Measurements from ENCODE around the gene NPAS3. TPM values are rescaled to one million over a fixed set of nuclear protein-coding genes. Genes with fewer than 3 reads are reported as not detected.

NPAS3 gene
- total and polyA plus RNA-seq, 2 donors: 1.0 to 1.2 TPM

DNA sequence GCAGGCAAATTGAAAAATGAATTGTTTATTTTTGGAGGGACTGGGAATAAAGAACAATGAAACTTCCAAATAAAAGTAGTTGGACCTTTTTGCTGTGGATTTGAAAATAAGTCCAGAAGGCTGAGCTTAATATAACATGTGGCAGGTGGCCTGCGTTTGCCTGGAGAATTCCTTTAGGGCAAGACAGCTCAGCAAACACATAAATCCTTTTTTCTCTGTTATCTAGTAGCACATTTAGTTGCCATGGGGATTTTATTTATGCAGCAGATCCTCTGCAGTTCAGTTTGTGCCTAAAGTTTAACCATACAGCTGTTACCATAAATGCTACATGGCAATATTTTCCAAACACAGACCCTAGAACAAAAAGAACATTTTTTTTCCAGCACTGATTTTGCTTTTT, 180.0 kb downstream of the NPAS3 start:
- no peak overlapping the region for H3K4me3 ChIP-seq (ENCODE audit: low read length in 2 of 2)
- no peaks in the 10 kb centered on the region for H3K27me3 ChIP-seq (ENCODE audit: control insufficient read depth in 2 of 2, insufficient read depth in 1 of 2, low read length in 1 of 2)
- no peak for DNase-seq (ENCODE audit: low read depth in 6 of 9, low spot score in 9 of 9)
- 93% methylated on average over 1 of the region's 1 CpG for WGBS
- no peaks in the 10 kb centered on the region for H3K4me1 ChIP-seq (ENCODE audit: control insufficient read depth in 2 of 2, insufficient read depth in 2 of 2, low read length in 2 of 2)
- H3K36me3 ChIP-seq (ENCODE audit: control insufficient read depth in 2 of 2, insufficient read depth in 2 of 2, low read length in 1 of 2): no peaks in the 10 kb centered on the region
- H3K9me3 ChIP-seq (ENCODE audit: control insufficient read depth in 2 of 2, insufficient read depth in 1 of 2, low read length in 1 of 2): no peaks in the 10 kb centered on the region
- H3K27ac ChIP-seq (ENCODE audit: low read depth in 1 of 2, low read length in 1 of 2): no peak overlapping the region

- WGBS: 64% methylated on average over 3 of the region's 3 CpGs
- H3K4me3 ChIP-seq (ENCODE audit: low read length in 2 of 2): no peak overlapping the region
- no peaks in the 10 kb centered on the region for H3K4me1 ChIP-seq (ENCODE audit: control insufficient read depth in 2 of 2, insufficient read depth in 2 of 2, low read length in 2 of 2)
- H3K27me3 ChIP-seq (ENCODE audit: control insufficient read depth in 2 of 2, insufficient read depth in 1 of 2, low read length in 1 of 2): no peaks in the 10 kb centered on the region
- DNase-seq (ENCODE audit: low read depth in 6 of 9, low spot score in 9 of 9): no peak
- no peaks in the 10 kb centered on the region for H3K36me3 ChIP-seq (ENCODE audit: control insufficient read depth in 2 of 2, insufficient read depth in 2 of 2, low read length in 1 of 2)
- H3K9me3 ChIP-seq (ENCODE audit: control insufficient read depth in 2 of 2, insufficient read depth in 1 of 2, low read length in 1 of 2): no peaks in the 10 kb centered on the region
- no peak overlapping the region for H3K27ac ChIP-seq (ENCODE audit: low read depth in 1 of 2, low read length in 1 of 2)
Observed at GRCh38 chr14:33120341-33120740, 181.7 kb downstream of the NPAS3 start.

DNA sequence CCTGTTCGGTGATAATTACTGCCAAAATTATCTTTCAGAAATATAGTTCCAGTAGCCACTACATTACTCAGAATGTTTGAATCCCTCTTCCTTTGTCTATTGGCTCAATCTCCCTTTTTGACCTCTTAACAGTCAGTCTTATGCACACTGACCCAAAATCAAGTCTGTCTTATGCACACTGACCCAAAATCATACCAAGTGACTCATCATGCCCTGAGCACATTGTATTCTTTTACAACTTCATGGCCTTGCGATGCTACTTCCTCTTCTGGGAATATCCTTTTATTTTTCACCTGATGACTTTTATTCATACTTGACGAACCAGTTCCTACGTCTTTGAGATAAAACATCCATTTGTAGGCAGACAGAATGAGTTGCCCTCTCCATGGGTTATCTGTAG, 182.3 kb downstream of the NPAS3 start:
- Histone ChIP-seq H3K4me3 (ENCODE audit: low read length in 2 of 2) (no peak overlapping the region), H3K27ac (ENCODE audit: low read depth in 1 of 2, low read length in 1 of 2) (no peak overlapping the region), H3K4me1 (ENCODE audit: control insufficient read depth in 2 of 2, insufficient read depth in 2 of 2, low read length in 2 of 2) (no peaks in the 10 kb centered on the region), H3K9me3 (ENCODE audit: control insufficient read depth in 2 of 2, insufficient read depth in 1 of 2, low read length in 1 of 2) (no peaks in the 10 kb centered on the region), H3K36me3 (ENCODE audit: control insufficient read depth in 2 of 2, insufficient read depth in 2 of 2, low read length in 1 of 2) (no peaks in the 10 kb centered on the region), H3K27me3 (ENCODE audit: control insufficient read depth in 2 of 2, insufficient read depth in 1 of 2, low read length in 1 of 2) (no peaks in the 10 kb centered on the region)
- DNase-seq (ENCODE audit: low read depth in 6 of 9, low spot score in 9 of 9): no peak
- 95% methylated on average over 4 of the region's 4 CpGs for WGBS

GRCh38 chr14:33123281-33123680, 184.6 kb downstream of the NPAS3 start:
- Histone ChIP-seq H3K4me1 (ENCODE audit: control insufficient read depth in 2 of 2, insufficient read depth in 2 of 2, low read length in 2 of 2) (no peaks in the 10 kb centered on the region), H3K4me3 (ENCODE audit: low read length in 2 of 2) (no peak overlapping the region), H3K9me3 (ENCODE audit: control insufficient read depth in 2 of 2, insufficient read depth in 1 of 2, low read length in 1 of 2) (no peaks in the 10 kb centered on the region), H3K36me3 (ENCODE audit: control insufficient read depth in 2 of 2, insufficient read depth in 2 of 2, low read length in 1 of 2) (no peaks in the 10 kb centered on the region), H3K27me3 (ENCODE audit: control insufficient read depth in 2 of 2, insufficient read depth in 1 of 2, low read length in 1 of 2) (no peaks in the 10 kb centered on the region), H3K27ac (ENCODE audit: low read depth in 1 of 2, low read length in 1 of 2) (no peak overlapping the region)
- DNase-seq (ENCODE audit: low read depth in 6 of 9, low spot score in 9 of 9): no peak
- whole genome bisulfite sequencing: 91% methylated on average over 2 of the region's 2 CpGs

GRCh38 chr14:33126433-33126832, 187.8 kb downstream of the NPAS3 start:
- Histone ChIP-seq H3K36me3 (ENCODE audit: control insufficient read depth in 2 of 2, insufficient read depth in 2 of 2, low read length in 1 of 2) (no peaks in the 10 kb centered on the region), H3K27me3 (ENCODE audit: control insufficient read depth in 2 of 2, insufficient read depth in 1 of 2, low read length in 1 of 2) (no peaks in the 10 kb centered on the region), H3K4me3 (ENCODE audit: low read length in 2 of 2) (no peak overlapping the region), H3K4me1 (ENCODE audit: control insufficient read depth in 2 of 2, insufficient read depth in 2 of 2, low read length in 2 of 2) (no peaks in the 10 kb centered on the region), H3K27ac (ENCODE audit: low read depth in 1 of 2, low read length in 1 of 2) (no peak overlapping the region), H3K9me3 (ENCODE audit: control insufficient read depth in 2 of 2, insufficient read depth in 1 of 2, low read length in 1 of 2) (no peaks in the 10 kb centered on the region)
- DNase-seq (ENCODE audit: low read depth in 6 of 9, low spot score in 9 of 9): no peak
- WGBS: 92% methylated on average over 1 of the region's 1 CpG

GRCh38 chr14:33127531-33127930, 188.9 kb downstream of the NPAS3 start:
- 90% methylated on average over 1 of the region's 1 CpG for WGBS
- H3K36me3 ChIP-seq (ENCODE audit: control insufficient read depth in 2 of 2, insufficient read depth in 2 of 2, low read length in 1 of 2): no peaks in the 10 kb centered on the region
- DNase-seq (ENCODE audit: low read depth in 6 of 9, low spot score in 9 of 9): no peak
- H3K4me3 ChIP-seq (ENCODE audit: low read length in 2 of 2): no peak overlapping the region
- H3K27me3 ChIP-seq (ENCODE audit: control insufficient read depth in 2 of 2, insufficient read depth in 1 of 2, low read length in 1 of 2): no peaks in the 10 kb centered on the region
- no peaks in the 10 kb centered on the region for H3K4me1 ChIP-seq (ENCODE audit: control insufficient read depth in 2 of 2, insufficient read depth in 2 of 2, low read length in 2 of 2)
- H3K27ac ChIP-seq (ENCODE audit: low read depth in 1 of 2, low read length in 1 of 2): no peak overlapping the region
- H3K9me3 ChIP-seq (ENCODE audit: control insufficient read depth in 2 of 2, insufficient read depth in 1 of 2, low read length in 1 of 2): no peaks in the 10 kb centered on the region

- no peak for DNase-seq (ENCODE audit: low read depth in 6 of 9, low spot score in 9 of 9)
- WGBS: 97% methylated on average over 2 of the region's 2 CpGs
- Histone ChIP-seq H3K36me3 (ENCODE audit: control insufficient read depth in 2 of 2, insufficient read depth in 2 of 2, low read length in 1 of 2) (no peaks in the 10 kb centered on the region), H3K4me1 (ENCODE audit: control insufficient read depth in 2 of 2, insufficient read depth in 2 of 2, low read length in 2 of 2) (no peaks in the 10 kb centered on the region), H3K27ac (ENCODE audit: low read depth in 1 of 2, low read length in 1 of 2) (no peak overlapping the region), H3K9me3 (ENCODE audit: control insufficient read depth in 2 of 2, insufficient read depth in 1 of 2, low read length in 1 of 2) (no peaks in the 10 kb centered on the region), H3K27me3 (ENCODE audit: control insufficient read depth in 2 of 2, insufficient read depth in 1 of 2, low read length in 1 of 2) (no peaks in the 10 kb centered on the region), H3K4me3 (ENCODE audit: low read length in 2 of 2) (no peak overlapping the region)
Observed at GRCh38 chr14:33131801-33132200, 193.1 kb downstream of the NPAS3 start.

- H3K27me3 ChIP-seq (ENCODE audit: control insufficient read depth in 2 of 2, insufficient read depth in 1 of 2, low read length in 1 of 2): no peaks in the 10 kb centered on the region
Observed at GRCh38 chr14:33134162-33134561, 195.5 kb downstream of the NPAS3 start.

GRCh38 chr14:33134975-33135374, 196.3 kb downstream of the NPAS3 start:
- WGBS: 94% methylated on average over 3 of the region's 3 CpGs
- Histone ChIP-seq H3K27me3 (ENCODE audit: control insufficient read depth in 2 of 2, insufficient read depth in 1 of 2, low read length in 1 of 2) (no peaks in the 10 kb centered on the region), H3K27ac (ENCODE audit: low read depth in 1 of 2, low read length in 1 of 2) (no peak overlapping the region), H3K9me3 (ENCODE audit: control insufficient read depth in 2 of 2, insufficient read depth in 1 of 2, low read length in 1 of 2) (no peaks in the 10 kb centered on the region), H3K4me1 (ENCODE audit: control insufficient read depth in 2 of 2, insufficient read depth in 2 of 2, low read length in 2 of 2) (no peaks in the 10 kb centered on the region), H3K36me3 (ENCODE audit: control insufficient read depth in 2 of 2, insufficient read depth in 2 of 2, low read length in 1 of 2) (no peaks in the 10 kb centered on the region), H3K4me3 (ENCODE audit: low read length in 2 of 2) (no peak overlapping the region)
- DNase-seq (ENCODE audit: low read depth in 6 of 9, low spot score in 9 of 9): no peak

More at GRCh38 chr14:33134162-33134561, 195.5 kb downstream of the NPAS3 start:
- no peaks in the 10 kb centered on the region for H3K9me3 ChIP-seq (ENCODE audit: control insufficient read depth in 2 of 2, insufficient read depth in 1 of 2, low read length in 1 of 2)
- H3K4me1 ChIP-seq (ENCODE audit: control insufficient read depth in 2 of 2, insufficient read depth in 2 of 2, low read length in 2 of 2): no peaks in the 10 kb centered on the region
- no peaks in the 10 kb centered on the region for H3K36me3 ChIP-seq (ENCODE audit: control insufficient read depth in 2 of 2, insufficient read depth in 2 of 2, low read length in 1 of 2)
- WGBS: 93% methylated on average over 4 of the region's 4 CpGs
- no peak overlapping the region for H3K27ac ChIP-seq (ENCODE audit: low read depth in 1 of 2, low read length in 1 of 2)
- no peak overlapping the region for H3K4me3 ChIP-seq (ENCODE audit: low read length in 2 of 2)
- DNase-seq (ENCODE audit: low read depth in 6 of 9, low spot score in 9 of 9): no peak

Data from thymus (tissue), 11 donors.